ENCODE results near the gene ADAT1.

Gene ADAT1

DNA sequence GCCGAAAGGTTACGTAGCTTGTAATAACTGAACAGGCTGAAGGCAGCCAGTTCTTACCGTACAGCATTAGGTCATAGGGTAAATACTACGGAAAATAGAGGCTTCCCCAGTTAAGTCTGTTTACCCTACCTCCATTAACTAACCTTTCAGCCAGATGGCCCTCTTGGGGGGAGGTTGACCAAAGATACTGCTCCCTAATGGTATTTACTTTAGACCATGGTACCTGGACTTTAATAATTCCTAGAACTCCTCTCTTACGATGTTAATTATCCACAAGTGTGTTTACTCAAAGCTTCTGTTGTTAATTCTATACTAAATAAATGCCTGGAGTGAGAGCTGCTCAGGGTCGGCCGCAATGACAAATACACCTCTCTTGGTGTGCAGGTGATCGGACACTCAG is 9.8 kb upstream of the ADAT1 start:
- no peak for DNase-seq (ENCODE audit: low spot score)
- TF ChIP-seq CTCF (IDR thresholded peaks at IDR 0.05; ENCODE audit: extremely low read depth, missing control alignments) = no peak

- DNase-seq (ENCODE audit: low spot score) = no peak
These were observed 7.0 kb upstream of the ADAT1 start for GRCh38 chr16:75630052-75630451.

DNA sequence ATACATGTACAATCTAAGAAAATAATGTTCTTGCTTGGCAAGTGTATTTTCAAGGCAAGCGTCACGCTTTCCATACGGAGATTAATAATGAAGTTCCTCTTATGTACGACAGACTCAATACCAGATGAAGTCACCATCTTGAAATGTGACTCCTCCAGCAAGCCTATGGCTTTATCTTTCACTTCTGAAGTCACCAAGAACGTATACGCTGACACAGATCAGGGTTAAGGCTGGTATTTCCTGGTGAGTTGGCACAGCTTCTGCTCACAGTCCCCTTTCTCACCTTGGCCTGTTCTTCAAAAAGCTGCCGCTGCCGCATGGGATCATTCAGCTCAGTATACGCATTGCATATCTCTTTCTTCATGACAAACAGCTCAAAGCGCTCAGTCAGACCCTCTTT is 6.1 kb upstream of the ADAT1 start:
- no peak for DNase-seq (ENCODE audit: low spot score)
- no peak for TF ChIP-seq CTCF (IDR thresholded peaks at IDR 0.05; ENCODE audit: extremely low read depth, missing control alignments)

More at GRCh38 chr16:75630052-75630451, 7.0 kb upstream of the ADAT1 start:
- no peak for TF ChIP-seq CTCF (IDR thresholded peaks at IDR 0.05; ENCODE audit: extremely low read depth, missing control alignments)

DNA sequence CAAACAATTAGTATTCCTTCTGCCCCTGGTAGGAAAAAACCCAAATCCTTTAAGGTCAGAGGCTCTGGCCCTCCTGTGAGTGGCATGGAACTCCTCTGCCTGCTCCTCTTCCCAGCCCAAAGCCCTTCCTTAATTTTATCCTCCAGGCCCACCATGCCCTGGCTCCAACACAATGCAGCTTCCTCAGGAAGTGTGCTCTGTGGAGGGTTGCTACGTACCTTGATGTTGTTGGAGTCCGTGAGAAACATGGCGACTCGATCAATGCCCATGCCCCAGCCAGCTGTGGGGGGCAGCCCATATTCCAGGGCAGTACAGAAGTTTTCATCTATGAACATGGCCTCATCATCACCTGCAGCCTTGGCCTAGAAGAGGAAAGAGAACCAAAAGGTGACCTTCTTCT is 5.3 kb upstream of the ADAT1 start:
- DNase-seq (ENCODE audit: low spot score) = no peak
- no peak for TF ChIP-seq CTCF (IDR thresholded peaks at IDR 0.05; ENCODE audit: extremely low read depth, missing control alignments)

GRCh38 chr16:75627851-75628250 is 4.8 kb upstream of the ADAT1 start:
- DNase-seq (ENCODE audit: low spot score) = no peak
- no peak for TF ChIP-seq CTCF (IDR thresholded peaks at IDR 0.05; ENCODE audit: extremely low read depth, missing control alignments)

GRCh38 chr16:75626806-75627205 is 3.7 kb upstream of the ADAT1 start:
- no peak for TF ChIP-seq CTCF (IDR thresholded peaks at IDR 0.05; ENCODE audit: extremely low read depth, missing control alignments)
- DNase-seq (ENCODE audit: low spot score) = no peak

DNA sequence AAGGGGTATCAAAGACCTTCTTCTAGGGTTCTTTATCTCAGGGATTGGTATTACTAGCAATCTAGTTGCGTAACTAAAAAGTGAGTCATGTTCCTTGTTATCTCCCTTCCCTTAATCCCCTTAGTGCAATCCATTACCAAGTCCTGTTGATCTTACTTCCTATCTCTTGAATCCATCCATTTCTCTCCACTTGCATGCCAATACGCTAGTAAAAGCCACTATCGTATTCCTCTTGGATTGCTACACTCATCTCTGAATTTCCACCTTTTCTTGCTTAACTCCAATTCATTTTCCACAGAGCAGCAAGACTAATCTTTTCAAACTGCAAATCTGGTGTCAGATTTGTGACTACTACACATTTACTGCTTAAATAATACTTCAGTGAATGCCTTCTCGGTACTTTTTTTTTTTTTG is 1.8 kb upstream of the ADAT1 start:
- no peak for TF ChIP-seq CTCF (IDR thresholded peaks at IDR 0.05; ENCODE audit: extremely low read depth, missing control alignments)
- no peak for DNase-seq (ENCODE audit: low spot score)
